ENCODE measurements around the gene GPR78.

The GPR78 gene

GRCh38 chr4:8613421-8614364 is 33.5 kb downstream of the GPR78 start:
- Histone ChIP-seq H2AFZ (no peak overlapping the region), H3K27me3 (ENCODE audit: control insufficient read depth, insufficient read depth, low read length) (no peaks in the 10 kb centered on the region), H3K27ac (no peak overlapping the region), H3K79me2 (no peaks in the 10 kb centered on the region), H3K9ac (no peak overlapping the region), H3K4me2 (ENCODE audit: low read length) (no peak overlapping the region), H3K4me3 (ENCODE audit: low read depth, low read length) (no peak overlapping the region), H3K4me1 (no peaks in the 10 kb centered on the region), H3K9me3 (ENCODE audit: control insufficient read depth, low read length) (no peaks in the 10 kb centered on the region), H3K36me3 (ENCODE audit: control insufficient read depth, insufficient read depth, low read length) (no peaks in the 10 kb centered on the region)
- no peak for TF ChIP-seq CTCF (IDR thresholded peaks at IDR 0.05)

- no peak overlapping the region for H3K4me2 ChIP-seq (ENCODE audit: low read length)
- no peaks in the 10 kb centered on the region for H3K36me3 ChIP-seq (ENCODE audit: control insufficient read depth, insufficient read depth, low read length)
- H3K9me3 ChIP-seq (ENCODE audit: control insufficient read depth, low read length): no peaks in the 10 kb centered on the region
- H3K79me2 ChIP-seq: no peaks in the 10 kb centered on the region
- H3K9ac ChIP-seq: no peak overlapping the region
- H3K27ac ChIP-seq: no peak overlapping the region
- no peaks in the 10 kb centered on the region for H3K27me3 ChIP-seq (ENCODE audit: control insufficient read depth, insufficient read depth, low read length)
- H3K4me1 ChIP-seq: no peaks in the 10 kb centered on the region
- TF ChIP-seq CTCF (IDR thresholded peaks at IDR 0.05): no peak
- no peak overlapping the region for H2AFZ ChIP-seq
- H3K4me3 ChIP-seq (ENCODE audit: low read depth, low read length): no peak overlapping the region
Observed at GRCh38 chr4:8614365-8615193, 34.4 kb downstream of the GPR78 start.

- H3K4me2 ChIP-seq (ENCODE audit: low read length): no peak overlapping the region
- no peaks in the 10 kb centered on the region for H3K27me3 ChIP-seq (ENCODE audit: control insufficient read depth, insufficient read depth, low read length)
- no peaks in the 10 kb centered on the region for H3K4me1 ChIP-seq
- no peak for TF ChIP-seq CTCF (IDR thresholded peaks at IDR 0.05)
- H2AFZ ChIP-seq: no peak overlapping the region
- no peak overlapping the region for H3K9ac ChIP-seq
- H3K4me3 ChIP-seq (ENCODE audit: low read depth, low read length): no peak overlapping the region
- H3K27ac ChIP-seq: no peak overlapping the region
- no peaks in the 10 kb centered on the region for H3K79me2 ChIP-seq
- H3K36me3 ChIP-seq (ENCODE audit: control insufficient read depth, insufficient read depth, low read length): no peaks in the 10 kb centered on the region
- no peaks in the 10 kb centered on the region for H3K9me3 ChIP-seq (ENCODE audit: control insufficient read depth, low read length)
Observed at GRCh38 chr4:8615366-8615765, 35.2 kb downstream of the GPR78 start.

GRCh38 chr4:8615921-8616787 is 36.0 kb downstream of the GPR78 start:
- Histone ChIP-seq H3K4me2 (ENCODE audit: low read length) (no peak overlapping the region), H3K9ac (no peak overlapping the region), H3K36me3 (ENCODE audit: control insufficient read depth, insufficient read depth, low read length) (no peaks in the 10 kb centered on the region), H3K9me3 (ENCODE audit: control insufficient read depth, low read length) (no peaks in the 10 kb centered on the region), H3K27ac (no peak overlapping the region), H2AFZ (no peak overlapping the region), H3K4me3 (ENCODE audit: low read depth, low read length) (no peak overlapping the region), H3K27me3 (ENCODE audit: control insufficient read depth, insufficient read depth, low read length) (no peaks in the 10 kb centered on the region), H3K79me2 (no peaks in the 10 kb centered on the region), H3K4me1 (no peaks in the 10 kb centered on the region)
- TF ChIP-seq CTCF (IDR thresholded peaks at IDR 0.05): no peak
